EH (cell line): ENCODE results near the gene FLCN.
A peak's percentile ranks its signal among the peaks of the same experiment; 100 is the strongest.
"Not testable (repeated sequence)": the region's sequence is repeated elsewhere in the genome, so short reads cannot be mapped to it uniquely, and the experiment has no call there.

ENCODE experiments used
- DNase-seq: peaks from one replicate; pipeline ENCODE4 v3.0.0-alpha.2; 2015; ENCODE audit warnings: low read depth

The FLCN gene, protein sequence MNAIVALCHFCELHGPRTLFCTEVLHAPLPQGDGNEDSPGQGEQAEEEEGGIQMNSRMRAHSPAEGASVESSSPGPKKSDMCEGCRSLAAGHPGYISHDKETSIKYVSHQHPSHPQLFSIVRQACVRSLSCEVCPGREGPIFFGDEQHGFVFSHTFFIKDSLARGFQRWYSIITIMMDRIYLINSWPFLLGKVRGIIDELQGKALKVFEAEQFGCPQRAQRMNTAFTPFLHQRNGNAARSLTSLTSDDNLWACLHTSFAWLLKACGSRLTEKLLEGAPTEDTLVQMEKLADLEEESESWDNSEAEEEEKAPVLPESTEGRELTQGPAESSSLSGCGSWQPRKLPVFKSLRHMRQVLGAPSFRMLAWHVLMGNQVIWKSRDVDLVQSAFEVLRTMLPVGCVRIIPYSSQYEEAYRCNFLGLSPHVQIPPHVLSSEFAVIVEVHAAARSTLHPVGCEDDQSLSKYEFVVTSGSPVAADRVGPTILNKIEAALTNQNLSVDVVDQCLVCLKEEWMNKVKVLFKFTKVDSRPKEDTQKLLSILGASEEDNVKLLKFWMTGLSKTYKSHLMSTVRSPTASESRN

DNA sequence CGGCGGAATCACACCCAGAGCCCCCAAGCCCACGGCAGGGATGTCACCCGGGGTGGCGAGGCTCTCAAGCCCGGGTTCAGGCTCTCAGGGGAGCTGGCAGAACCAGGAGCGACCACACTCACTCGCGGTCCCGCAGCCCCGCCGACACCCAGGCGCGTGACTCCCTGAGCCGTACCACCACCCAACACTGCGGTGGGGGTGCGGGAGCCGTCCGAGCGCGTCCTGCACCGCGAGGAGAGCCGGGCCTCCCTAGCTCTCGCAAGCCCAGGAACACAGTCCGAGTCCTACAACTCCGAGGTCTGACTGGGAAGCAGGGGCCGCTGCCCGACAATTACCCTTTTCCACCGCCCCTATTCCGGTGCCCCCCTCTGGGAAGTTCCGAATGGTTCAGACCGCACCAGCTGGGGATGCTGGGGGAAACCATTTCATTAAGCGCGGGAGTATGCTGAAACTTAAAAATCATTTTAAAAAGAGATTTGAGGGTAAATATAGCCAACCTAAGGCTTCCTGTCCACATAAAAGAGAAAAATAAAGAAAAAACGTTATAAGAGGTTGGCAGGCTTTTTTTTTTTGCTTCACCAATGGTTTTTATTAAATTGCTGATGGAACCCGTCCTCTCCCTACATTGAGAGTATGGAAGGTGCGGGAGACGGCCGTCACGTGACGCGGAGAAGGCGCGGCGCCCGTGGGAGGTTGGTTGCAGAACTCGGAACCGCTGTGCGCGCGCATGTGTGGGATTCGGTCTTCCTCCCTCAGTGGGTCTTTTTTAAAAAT lies at the start of gene FLCN:
TSS of gene FLCN (minus strand) at position 143 of the 774 bp plus-strand sequence. CDS start 9,031 bp downstream, outside the sequence.
- DNase-seq = peak; percentile 87

DNA sequence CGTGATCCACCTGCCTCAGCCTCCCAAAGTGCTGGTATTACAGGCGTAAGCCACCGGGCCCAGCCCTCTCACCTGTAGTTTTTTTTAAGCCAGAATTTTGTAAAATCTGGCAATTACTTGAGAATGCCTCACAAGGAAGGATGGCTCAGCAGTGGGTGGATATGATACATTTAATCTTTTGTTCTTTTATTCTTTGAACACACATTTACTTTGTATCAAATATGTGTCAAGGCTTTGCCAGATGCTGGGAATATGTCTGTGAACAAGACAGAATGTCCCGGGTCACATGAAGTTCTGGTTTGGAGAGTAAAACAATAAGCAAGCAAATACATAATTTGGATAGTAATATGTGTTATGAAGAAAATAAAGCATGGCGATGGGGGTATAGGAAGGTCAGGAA lies 49.0 kb upstream of the FLCN start:
- DNase-seq = no peak

DNA sequence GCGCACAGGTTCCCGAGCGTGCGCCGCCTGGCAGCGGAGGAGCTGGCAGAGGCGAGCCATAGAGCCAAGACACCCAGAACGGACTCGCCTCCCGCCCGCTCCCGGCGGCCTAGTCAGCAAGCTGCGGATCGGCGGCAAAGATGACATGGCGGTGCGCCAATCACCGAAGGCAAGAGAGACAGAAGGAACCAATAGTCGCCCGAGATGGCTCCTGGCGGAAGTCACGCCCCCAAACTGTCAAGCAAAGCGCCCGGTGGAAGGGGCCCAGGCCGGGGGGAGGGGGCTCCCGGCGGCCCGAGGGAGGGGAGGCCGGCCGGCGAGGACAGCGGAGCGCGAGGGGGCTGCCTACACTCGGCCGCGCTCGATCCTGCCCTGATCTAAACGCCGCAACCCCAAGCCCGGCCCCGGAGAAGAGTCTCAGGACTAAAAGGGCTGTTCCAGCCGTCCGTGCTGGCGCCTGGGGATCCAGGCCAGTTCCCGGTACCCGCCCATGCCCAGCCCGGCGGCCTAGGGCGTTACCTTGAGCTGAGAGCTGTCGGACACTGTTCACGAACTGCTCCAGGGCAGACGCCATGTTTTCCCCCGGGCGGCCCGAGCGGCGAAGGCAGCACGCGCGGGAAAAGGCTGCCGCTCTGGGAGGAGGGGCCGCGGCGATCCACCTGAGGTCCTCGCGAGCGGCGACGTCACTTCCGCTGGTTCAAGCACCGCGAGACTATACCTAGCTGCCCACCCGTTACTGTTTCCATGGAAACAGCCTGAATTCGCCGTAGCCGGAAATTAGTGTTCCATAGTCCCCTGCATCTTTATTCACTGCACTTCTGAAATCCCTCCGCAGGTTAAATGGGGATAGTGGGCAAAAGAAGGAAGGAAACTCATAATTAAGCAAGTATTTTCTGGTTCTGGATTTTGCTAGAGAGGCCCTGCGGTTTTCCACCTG lies 43.9 kb upstream of the FLCN start, which contains the start of gene COPS3:
TSS of gene COPS3 (minus strand) at position 634 of the 937 bp plus-strand sequence. CDS start at position 574, 60 bp downstream.
- peak; percentile 97 for DNase-seq

DNA sequence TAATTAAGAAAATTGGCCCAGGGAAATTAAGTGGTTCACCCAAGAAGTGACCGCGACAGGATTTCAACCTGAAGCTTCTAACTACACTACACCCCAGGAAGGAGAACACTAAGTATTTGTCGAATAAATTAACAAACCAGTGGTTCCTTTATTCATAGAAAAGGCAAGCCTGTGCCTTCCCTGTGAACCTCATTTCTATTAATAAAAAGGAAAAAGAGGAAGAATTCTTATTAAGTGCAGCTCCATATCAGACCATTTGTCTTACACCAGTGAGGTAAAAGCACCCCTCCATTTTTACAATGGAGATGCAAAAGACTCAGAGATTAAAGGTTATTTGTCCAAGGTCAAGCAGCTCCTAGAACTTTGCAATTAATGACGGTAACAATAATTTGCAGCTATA lies 42.3 kb upstream of the FLCN start:
- DNase-seq = no peak

DNA sequence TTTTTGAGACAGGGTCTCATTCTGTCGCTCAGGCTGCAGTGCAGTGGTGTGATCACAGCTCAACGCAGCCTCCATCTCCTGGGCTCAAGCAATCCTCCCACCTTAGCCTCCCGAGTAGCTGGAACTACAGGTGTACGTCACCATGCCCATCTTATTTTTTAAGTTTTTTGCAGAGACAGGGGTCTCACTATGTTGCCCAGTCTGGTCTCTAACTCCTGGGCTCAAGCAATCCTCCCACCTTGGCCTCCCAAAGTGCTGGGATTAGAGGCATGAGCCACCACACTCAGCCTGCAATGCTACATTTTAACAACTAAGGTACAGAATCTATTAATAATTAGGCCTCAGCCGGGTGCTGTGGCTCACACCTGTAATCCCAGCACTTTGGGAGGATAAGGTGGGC lies 40.5 kb upstream of the FLCN start:
- DNase-seq = not testable (repeated sequence)

GRCh38 chr17:17275971-17276370 lies 39.0 kb upstream of the FLCN start:
- DNase-seq = no peak

DNA sequence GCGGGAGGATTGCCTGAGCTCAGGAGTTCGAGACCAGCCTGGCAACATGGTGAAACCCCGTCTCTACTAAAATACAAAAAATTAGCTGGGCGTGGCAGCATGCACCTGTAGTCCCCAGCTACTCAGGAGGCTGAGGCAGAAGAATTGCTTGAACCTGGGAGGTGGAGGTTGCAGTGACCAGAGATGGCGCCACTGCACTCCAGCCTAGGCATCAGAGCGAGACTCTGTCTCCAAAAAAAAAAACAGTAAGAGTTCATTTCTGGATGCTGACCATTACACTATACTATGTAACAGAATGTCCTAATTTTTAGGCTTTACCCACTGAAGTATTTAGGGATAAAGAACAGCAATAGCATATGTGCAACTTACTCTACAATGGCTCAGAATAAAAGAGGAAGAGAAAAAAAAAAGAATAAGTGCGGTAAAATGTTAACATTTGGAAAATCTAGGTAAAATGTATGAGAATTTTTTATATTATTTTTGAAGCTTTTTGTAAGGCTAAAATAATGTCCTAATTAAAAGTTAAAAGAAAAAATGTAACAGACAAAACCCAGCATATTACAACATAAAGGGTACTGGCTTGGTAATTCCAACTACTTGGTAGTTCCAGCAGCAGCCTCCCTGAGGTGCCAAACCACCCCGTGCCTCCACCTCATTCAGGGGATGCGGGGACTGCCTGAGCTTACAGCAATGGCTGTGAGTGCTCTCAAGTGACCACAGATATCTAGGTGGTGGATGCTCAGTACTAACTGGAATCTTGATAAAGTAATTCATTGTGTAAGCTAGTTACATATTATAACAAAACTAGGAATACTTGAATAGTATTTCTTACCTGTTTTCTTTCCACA lies 33.2 kb upstream of the FLCN start:
- DNase-seq = peak; percentile 8

- DNase-seq = no peak
Measured at GRCh38 chr17:17264430-17264829, 27.5 kb upstream of the FLCN start.

- no peak for DNase-seq
Measured at GRCh38 chr17:17258998-17259397, 22.0 kb upstream of the FLCN start.

DNA sequence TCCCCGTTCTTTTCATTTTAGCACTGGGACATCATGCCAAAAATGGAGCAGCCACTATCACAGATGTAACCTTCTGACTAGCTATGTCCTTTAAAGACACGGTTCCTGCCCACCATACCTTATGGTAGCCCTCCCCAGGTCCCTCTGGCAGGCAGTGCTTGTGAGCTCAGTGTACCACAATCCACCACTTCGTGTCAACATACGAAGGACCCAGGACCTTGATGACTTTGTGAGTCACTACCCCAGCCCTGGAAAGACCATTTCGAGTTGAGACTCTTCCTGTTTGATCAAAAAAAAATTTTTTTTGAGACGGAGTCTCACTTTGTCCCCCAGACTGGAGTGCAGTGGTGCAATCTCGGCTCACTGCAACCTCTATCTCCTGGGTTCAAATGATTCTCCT lies 21.0 kb upstream of the FLCN start:
- no peak for DNase-seq

GRCh38 chr17:17256316-17256715 lies 19.3 kb upstream of the FLCN start:
- no peak for DNase-seq

GRCh38 chr17:17255689-17256088 lies 18.7 kb upstream of the FLCN start:
- DNase-seq = not testable (repeated sequence)

DNA sequence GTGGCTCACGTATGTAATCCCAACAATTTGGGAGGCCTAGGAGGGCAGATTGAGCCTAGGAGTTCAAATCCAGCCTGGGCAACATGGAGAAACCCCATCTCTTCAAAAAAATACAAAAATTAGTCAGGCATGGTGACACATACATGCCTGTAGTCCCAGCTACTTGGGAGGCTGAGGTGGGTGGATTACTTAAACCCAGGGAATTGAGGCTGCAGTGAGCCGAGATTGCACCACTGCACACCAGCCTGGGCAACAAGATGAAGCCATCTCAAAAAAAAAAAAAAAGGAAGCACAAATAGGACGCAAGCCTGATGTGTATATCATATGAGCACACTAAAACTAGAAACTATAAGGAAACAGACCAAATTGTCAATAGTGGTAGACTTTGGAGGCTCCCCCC lies 17.1 kb upstream of the FLCN start:
- no peak for DNase-seq

DNA sequence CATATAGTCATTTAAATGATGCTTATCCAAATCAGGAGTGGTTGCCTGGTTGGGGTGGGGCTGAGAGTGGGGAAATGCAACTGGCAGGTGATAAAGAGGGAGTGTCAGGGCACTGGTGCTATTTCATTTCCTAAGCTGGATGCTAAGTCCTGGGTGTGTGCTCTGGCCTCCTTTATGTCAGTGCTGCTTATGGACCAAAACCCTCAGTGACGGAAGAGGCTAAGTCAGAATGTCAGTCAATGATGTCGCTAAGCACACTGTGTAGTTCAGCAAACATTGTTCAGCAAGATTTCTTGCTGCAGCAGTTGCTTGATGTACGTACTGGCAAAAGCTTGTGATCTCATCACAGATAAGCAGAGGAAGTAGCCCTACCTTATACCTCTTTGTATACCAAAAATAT lies 16.4 kb upstream of the FLCN start:
- no peak for DNase-seq

DNA sequence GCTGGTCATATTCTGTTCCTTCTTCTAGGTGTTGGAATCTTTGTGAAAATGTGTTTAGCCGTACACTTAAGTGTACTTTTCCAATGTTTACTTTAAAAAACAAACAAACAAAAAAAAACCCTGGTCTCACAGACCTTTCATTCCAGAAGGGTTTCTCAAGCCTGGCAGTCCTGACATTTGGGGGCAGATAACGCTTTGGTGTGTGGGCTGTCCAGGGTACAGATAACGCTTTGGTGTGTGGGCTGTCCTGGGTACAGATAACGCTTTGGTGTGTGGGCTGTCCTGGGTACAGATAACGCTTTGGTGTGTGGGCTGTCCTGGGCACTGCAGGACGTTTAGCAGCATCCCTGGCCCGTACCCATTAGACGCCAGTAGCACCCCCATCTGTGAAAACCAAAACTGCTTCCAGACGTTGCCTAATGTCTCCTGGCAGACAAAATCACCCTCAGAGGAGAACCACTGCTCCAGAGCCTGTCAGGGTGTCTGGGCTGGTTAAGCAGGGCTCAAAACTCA lies 15.2 kb upstream of the FLCN start:
- no peak for DNase-seq

DNA sequence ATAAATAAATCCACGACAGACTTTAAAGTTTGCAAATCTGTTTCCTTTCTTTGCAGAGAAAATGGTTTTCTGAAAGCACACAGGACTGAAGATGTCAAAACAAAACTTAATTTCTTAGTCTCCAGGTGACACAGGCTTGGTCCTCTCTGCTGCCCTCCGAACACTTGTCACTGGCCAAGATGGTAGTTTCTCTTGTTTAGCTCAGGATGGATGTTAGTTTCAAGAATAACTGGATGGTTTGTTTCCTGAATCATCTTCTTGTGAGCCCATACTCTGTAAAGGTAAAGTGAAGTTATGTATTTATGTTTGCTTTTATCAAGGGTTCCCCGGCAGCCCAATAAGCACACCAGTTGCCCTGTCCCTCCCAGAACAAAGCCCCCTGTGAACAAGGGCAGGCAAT lies 9.9 kb upstream of the FLCN start:
- DNase-seq = no peak

GRCh38 chr17:17243163-17243562 lies 6.2 kb upstream of the FLCN start:
- DNase-seq = no peak

GRCh38 chr17:17242246-17242645 lies 5.3 kb upstream of the FLCN start:
- DNase-seq = no peak

DNA sequence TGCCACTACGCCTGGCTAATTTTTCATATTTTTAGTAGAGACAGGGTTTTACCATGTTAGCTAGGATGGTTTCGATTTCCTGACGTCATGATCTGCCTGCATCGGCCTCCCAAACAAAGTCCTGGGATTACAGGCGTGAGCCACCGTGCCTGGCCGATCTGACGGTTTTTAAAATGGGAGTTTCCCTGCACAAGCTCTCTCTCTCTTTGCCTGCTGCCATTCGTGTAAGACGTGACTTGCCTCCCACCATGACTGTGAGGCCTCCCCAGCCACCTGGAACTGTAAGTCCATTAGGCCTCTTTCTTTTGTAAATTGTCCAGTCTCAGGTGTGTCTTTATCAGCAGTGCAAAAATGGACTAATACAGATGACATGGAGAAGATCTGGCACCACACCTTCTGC lies 4.7 kb upstream of the FLCN start:
- no peak for DNase-seq

DNA sequence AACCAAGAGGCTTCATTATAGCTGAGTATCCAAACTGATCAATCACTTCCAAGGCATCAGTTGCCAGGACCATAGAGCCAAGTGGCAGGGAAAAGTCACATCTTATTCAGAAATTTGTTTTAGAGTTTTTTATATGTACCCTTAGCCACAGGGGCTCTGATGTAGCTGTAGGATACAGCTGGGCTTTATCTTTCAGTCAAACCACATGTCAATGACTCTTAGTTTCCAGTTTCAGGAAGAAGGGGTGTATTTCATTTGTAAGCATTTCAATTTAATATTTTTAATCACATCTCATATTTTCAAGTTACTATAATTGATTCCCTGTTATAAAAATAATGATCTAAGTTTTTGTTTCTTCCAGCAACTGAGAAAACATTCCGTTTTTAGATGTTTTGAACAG lies 2.9 kb upstream of the FLCN start:
- no peak for DNase-seq
